B cell (primary cell): Measurements from ENCODE around the gene RAP1GAP.

Experiments used
- CTCF ChIP-seq: fragments of 200-600 bp; IDR thresholded peaks from one replicate; pipeline ENCODE4 v1.8.0; 2022; ENCODE audit warnings: antibody characterized with exemption, mild to moderate bottlenecking
- EZH2 ChIP-seq: IDR thresholded peaks from 2 replicates; pipeline ENCODE4 v1.6.1; 2012; ENCODE audit warnings: borderline replicate concordance, low read depth, mild to moderate bottlenecking, moderate library complexity, low read length; ENCODE audit not compliant: insufficient read depth, poor library complexity, severe bottlenecking

GRCh38 chr1:21572221-21572620 is 96.9 kb downstream of the RAP1GAP start:
- TF ChIP-seq CTCF (no peak), EZH2 (no peak)
